Stimulated activated CD4-positive, alpha-beta T cell treated with anti-CD3 and anti-CD28 coated beads, Interleukin-4, amount 100 ng/mL, for 1 hour (primary cell): ENCODE measurements around the gene ENDOU.

Experiments
- DNase-seq: peaks from one replicate; pipeline ENCODE4 v3.0.0-alpha.2; 2020

The ENDOU gene

DNA sequence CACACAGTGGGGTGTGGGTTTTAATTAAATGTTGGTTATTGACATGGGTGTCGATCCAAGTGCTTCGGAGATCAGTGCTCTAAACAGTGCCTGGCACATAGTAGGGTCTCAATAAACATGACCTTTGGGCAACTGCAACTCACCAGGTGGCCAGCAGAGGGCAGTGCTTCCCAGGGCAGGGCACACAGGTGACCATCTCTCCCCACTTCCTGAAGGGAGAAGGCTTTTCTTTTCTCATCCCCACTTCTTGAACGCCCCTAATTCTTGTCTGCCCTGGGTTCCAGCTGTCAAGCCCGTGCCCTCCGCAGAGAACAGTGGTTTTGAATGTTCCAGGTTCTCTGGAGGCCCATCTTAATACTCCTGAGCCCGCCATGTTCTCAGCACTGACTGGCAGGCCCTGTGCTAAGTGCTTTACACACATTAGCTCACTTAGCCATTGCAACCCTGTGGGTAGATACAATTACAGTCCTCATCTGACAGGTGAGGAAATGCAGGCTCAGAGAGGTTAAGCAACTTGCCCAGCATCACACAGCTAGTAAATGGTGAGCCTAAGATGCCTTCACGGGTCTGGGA is 17.0 kb upstream of the ENDOU start:
- peak; percentile 76 for DNase-seq

DNA sequence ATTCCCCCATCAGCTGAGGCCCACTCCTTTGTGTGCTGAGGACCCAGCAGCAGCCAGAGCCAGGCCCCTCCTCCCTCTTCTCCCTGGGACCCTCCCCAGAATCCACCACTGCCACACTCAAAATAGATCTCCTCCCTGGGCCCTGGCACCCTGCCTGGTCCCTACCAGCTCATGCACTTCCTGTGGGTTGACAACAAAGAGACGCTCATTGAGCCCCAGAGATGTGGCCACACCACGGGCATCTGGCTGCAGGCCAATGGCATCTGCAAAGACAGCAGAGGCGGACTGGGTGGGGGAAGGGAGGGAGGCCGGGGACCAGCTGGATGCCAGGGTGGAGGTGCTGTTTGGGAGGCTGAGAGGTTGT is 16.0 kb upstream of the ENDOU start:
- DNase-seq = peak; percentile 29

DNA sequence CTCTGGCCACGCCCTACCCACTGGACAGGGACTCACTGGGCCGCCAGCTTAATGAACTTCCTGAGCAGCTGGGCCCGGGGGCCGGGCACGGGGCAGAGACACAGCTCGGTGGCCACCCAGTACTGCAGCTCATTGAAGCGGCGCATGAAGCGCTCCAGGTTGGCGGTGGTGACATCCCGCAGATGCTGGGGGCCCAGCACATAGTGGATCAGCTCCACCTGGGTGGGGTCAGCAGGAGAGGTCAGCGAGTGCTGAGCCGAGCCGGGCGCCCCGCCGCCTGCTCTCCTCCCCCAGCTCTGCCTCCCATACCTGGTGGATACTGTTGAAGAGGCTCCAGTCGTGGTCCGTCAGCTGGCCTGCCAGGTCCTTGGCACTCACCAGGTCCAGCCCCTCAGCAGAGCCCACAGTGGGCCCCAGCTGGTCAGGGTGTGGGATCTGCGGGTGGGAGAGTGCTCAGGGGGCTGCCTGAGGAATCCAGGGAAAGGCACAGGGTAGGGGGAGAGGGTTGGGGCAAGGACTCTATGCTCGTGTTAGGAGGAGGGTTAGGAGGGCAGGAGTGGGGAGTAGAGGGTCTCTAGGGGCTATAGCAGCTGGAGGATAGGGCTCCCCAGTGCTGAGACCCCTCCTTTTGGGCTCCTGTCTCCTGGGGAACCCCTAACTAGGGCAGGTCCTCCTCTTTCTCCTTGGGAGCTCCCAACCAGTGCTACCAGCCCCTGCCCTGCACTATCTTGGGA is 15.5 kb upstream of the ENDOU start:
- no peak for DNase-seq

DNA sequence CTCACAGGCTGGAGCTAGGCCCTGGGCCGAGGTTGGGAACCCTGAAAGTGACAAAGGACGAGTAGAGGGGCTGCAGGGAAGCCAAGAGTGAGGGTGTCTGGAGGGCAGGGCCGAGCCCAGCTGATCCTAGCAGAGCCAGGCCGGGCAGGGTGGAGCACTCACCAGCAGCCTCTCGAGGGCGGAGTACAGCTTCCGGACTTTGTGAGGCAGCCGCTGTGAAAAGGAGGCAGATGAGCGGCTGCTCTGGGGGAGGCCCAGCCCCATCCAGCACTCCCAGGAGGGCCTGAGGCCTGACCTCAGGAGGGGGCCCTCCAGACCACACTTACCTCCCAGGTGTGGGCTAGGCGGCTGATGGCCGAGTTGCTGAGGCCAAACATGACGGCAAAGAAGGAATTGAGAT is 14.7 kb upstream of the ENDOU start:
- DNase-seq = no peak

DNA sequence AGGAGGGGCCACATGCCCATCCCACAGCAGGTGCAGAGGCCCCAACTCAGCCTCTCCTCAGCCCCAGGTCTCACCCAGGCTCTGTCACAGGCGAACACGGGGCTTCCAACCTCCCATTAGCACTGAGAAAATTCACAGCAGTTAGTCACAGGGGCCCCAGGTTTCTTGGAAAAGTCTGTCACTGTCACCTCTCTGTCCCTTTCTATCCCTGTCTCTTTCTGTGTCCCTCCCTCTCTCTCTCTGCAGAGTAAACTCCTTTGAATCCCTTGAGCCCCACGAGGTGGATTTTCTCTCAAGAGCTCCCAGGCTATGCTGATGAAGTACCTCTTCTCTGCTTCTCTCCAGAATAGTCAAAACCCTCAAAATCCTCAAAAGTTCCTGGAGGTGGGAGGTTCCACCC is 14.0 kb upstream of the ENDOU start:
- DNase-seq = no peak

- DNase-seq = no peak
Measured at GRCh38 chr12:47737936-47738594, 12.8 kb upstream of the ENDOU start.

DNA sequence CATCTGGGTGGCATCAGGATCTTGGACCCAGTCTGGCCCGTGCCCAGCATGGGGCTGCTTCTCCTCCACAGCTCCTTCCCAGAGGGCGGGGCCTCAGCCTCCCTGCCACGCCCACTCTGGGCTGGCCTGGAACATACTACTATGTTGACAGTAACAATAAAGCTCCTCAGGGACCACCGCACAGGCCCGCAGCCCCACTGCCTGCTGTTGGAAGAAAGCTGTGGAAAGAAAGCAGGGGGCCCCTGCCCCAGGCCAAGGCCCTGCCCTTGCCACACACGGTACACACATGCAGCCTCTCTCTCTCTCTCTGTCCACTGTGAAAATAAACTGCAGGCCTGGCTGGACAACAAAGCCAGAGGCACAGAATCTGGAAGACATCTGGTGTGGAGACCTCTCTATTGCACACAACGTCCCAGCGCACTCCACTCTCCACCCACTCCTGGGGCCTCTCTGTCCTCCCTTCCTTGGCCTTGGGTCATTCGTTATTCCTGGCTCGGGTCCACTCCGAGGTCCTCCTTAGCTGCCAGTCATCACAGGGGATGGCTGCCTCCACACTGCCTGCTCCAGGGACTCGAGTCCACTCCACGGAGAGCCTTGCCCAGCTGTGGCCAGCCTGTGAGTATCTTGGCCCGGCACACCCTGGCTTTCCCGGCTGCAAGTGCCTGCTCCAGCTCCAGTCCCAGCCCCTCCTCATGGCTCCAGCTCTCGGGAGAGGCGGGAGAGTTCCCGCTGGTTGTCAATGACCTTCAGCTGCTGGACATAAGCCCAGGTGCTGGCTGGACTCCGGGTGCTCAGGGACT is 11.8 kb upstream of the ENDOU start:
- DNase-seq = no peak

DNA sequence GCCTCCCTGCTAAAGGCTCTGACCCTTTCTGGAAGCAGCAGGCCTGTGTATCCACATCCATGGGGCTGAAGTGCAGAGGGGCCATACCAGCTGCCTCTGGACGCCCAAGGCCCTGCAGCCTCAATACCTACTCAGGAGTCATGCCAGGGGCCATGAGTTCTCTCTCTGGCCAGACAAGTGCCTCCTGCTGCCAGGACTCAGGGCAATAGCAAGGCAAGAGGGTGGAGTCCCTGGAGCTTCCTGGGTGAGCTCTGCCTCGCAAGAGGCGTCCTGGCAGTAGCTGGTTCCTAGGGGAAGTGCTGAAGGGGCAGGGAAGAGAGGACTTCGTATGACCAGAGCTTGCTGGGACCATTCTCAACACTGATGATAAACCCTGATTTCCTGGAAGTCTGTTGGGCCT is 10.9 kb upstream of the ENDOU start:
- DNase-seq = no peak

DNA sequence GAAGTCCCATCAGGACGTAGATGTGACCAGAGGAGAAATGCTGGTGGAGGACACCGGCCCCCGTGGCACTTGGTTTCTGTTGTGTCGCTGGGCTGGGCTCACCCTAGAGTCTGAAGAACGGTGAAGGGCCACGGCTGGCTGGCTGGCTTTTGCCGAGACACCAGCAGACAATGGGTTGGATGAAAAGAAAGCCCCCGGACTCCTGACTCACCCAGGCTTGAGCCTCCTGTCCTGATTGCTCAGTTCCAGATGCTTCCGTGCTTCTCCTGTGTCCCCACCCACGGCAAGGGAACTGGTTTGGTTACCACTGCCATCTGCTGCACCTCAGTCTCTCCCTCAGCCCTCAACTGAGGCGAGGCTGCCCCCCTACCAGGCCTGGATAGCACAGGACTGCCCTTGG is 10.4 kb upstream of the ENDOU start:
- DNase-seq = no peak

GRCh38 chr12:47734725-47735480 is 9.6 kb upstream of the ENDOU start:
- no peak for DNase-seq

DNA sequence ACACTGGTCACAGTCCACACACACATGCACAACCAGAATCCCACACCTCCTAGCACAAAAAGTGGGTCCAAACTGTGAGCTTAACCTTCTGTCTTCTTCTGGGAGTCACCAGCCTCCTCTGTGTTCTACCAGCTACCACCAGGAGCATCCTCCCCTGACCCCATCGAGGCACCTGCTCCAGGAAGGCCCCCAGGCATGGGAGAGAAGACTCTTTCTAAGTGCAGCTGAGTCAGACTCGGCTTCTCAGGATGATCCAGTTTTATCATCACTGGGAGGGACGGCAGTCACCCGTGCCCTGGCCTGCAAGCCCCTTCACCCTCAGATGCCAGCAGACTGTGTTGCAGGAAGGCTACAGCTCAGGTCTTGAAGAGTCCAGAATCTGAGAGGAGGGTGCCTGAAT is 7.9 kb upstream of the ENDOU start:
- no peak for DNase-seq

GRCh38 chr12:47732504-47732903 is 7.2 kb upstream of the ENDOU start:
- DNase-seq = no peak

GRCh38 chr12:47731723-47732122 is 6.4 kb upstream of the ENDOU start:
- DNase-seq = no peak

GRCh38 chr12:47730341-47730744 is 5.1 kb upstream of the ENDOU start:
- no peak for DNase-seq

GRCh38 chr12:47729233-47729632 is 3.9 kb upstream of the ENDOU start:
- DNase-seq = no peak

DNA sequence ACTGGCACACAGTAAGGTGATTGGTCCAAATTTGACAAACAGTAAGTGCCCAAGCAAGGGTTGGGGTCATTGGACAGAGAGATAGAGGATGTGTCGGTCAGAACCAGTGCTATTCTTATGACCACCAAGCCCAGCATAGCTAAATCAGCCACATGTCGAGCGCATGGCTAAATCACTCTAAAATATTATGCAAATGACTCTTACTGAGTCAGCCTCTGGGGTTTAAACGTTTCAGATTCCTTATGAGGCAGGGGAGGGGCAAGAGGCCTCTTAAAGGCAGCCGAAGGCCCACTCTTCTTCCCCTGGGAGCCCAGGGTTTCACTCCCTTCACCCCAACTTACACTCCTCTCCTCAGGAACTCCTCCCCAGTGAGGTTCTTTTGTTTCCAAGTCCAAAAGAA is 603 bp upstream of the ENDOU start:
- no peak for DNase-seq

DNA sequence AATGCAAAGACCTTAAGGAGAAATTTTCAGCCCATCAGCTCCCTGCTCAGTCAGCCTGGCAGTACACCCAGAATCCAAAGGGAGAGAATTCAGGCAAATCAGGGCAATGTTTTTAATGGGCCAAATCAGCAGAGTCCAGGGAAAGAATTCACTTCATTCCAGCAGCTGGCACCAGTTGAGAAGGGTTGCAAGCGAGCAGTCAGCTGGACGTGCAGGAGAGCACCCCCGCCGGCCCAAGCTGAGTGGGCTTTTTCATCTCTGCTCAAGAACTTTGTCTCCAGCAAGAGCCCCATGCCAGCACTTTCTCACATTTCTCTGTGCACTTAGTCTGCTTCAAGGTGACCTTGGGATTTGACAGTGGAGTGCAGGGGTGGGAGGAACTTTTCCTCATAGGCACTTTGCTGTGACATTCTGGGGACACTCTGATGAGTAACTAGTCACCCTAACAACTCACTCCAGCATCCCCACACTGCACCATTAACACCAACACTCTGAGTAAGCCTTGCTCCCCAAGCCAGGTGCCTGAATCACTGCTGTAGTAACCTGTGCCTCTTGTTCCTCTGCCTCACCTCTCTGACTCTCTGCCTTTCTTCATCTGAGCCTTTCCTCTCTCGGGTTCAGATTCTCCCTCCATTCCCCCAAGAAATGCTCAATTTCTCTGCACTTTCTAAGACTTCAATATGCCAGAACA is 2.2 kb downstream of the ENDOU start:
- DNase-seq = no peak

DNA sequence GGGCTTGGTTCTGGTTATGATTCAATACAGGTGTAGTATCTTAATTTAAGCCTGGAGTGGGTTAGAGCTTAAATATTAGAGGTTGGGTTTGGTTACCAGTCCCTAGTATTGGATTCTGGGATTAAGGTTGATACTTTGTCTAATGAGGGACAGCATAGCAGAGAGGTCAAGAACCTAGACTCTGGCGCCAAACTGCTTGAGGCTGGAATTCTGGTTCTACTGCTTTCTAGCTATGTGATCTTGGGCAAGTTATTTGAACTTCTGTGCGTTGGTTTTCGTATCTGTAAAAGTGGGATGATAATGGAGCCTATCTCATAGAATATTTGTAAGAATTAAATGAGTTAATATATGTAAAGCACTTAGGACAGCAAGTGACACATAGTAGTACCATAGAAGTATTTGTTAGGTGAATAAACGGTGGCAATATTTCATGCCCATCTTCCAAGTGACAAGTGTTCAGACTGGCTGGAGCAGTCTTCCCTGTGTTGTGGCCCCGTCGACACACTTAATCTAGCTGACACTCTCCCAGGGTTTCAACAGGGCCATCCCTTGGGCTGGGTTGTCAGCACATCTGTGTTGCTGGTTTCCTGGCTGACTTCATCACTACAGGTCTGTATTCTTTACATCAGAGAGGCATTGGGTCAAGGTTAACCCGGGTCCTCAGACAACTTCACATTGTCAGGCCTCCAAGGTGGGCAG is 3.0 kb downstream of the ENDOU start:
- no peak for DNase-seq

GRCh38 chr12:47721431-47721973 is 3.8 kb downstream of the ENDOU start:
- no peak for DNase-seq

- no peak for DNase-seq
Measured at GRCh38 chr12:47718531-47718930, 6.8 kb downstream of the ENDOU start.

DNA sequence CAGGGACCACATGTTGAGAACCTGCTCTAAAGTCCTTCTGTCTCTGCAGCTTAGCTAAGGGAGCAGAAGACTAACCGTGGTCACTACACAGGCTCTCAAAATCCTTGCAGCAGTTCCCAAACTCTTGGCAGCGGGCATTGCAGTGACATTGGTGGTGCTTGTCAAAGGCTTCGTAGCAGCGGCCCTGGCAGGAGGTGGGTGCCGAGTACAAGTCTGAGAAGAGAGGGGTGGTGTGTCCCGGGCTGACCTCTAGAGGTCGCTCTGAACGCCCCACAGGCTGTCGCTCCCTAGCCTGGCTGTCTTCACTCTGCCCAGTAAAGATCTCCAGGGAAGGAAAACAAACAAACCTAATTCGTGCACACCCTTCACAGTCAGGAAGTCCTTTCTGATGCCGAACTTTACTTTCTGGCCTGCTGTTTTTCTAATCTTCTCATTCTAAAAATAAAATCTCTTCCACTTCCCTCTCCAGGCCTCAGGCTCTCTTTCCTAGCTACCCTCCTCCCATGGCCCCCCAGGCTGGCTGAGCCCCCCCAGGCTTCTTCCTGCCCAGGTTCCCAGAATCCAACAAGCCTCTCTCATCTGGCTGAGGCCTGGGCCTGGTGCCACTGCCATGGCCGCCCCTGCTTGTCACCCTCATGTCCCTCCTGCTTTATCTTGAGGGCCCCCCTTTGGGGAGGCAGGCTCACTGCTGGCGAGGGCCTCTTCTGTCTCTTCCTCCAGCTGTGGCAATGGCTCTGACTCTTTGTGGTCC is 7.7 kb downstream of the ENDOU start:
- DNase-seq = peak; percentile 48
